B cell (primary cell): ENCODE measurements around the gene XIRP2. TPM values are rescaled to one million over a fixed set of nuclear protein-coding genes. Genes with fewer than 3 reads are reported as not detected.

ENCODE experiments used
- ATAC-seq: fragments of 200-7000 bp; cut with Tn5 transposase; one replicate; pipeline ENCODE4 v1.10.0; 2021; ENCODE audit warnings: low read depth, mild to moderate bottlenecking, moderate number of reproducible peaks, moderate library complexity
- CTCF ChIA-PET: fragments of 350-600 bp; sonication (Branson Sonifier 250); formaldehyde crosslinking; loops from one replicate; lab custom pipeline; 2021; ENCODE audit warnings: antibody characterized with exemption, inconsistent platforms; lab: Charles Lee
- POLR2A ChIA-PET: fragments of 350-600 bp; sonication (Branson Sonifier 250); formaldehyde crosslinking; loops from one replicate; lab custom pipeline; 2021; ENCODE audit warnings: antibody characterized with exemption; lab: Charles Lee
- DNase-seq: peaks from one replicate; pipeline ENCODE4 v3.0.0; 2013
- H2AFZ ChIP-seq: 2 replicates; pipeline ENCODE4 v1.6.1; 2012; ENCODE audit warnings: mild to moderate bottlenecking, low read depth, low read length; ENCODE audit not compliant: insufficient read depth, poor library complexity, severe bottlenecking
- H3K27ac ChIP-seq, 2 donors: 1 replicate in 1 of 2; 2 replicates in 1 of 2; pipeline ENCODE4 v1.5.1; 2012 to 2013; ENCODE audit warnings: low read length in 2 of 2, mild to moderate bottlenecking in 2 of 2, moderate library complexity in 1 of 2
- H3K27me3 ChIP-seq, 4 experiments: fragments of 200-600 bp in 1 of 4; sonication (generic) in 1 of 4; replicated peaks in 1 of 4; 1 replicate in 2 of 4; 2 replicates in 2 of 4; pipeline versions ENCODE4 v1.6.1 to v1.7.0; 2013 to 2016; ENCODE audit warnings: low read length in 3 of 4, mild to moderate bottlenecking in 2 of 4, mixed read lengths in 1 of 4, moderate library complexity in 1 of 4; ENCODE audit not compliant: insufficient read depth in 4 of 4, control insufficient read depth in 3 of 4; ENCODE audit errors: control extremely low read depth in 1 of 4
- H3K36me3 ChIP-seq, 2 experiments: replicated peaks in 1 of 2; 1 replicate in 1 of 2; 2 replicates in 1 of 2; pipeline versions ENCODE4 v1.6.1 to v1.7.1; 2013; ENCODE audit warnings: low read length in 1 of 2; ENCODE audit not compliant: insufficient read depth in 2 of 2, control insufficient read depth in 1 of 2; ENCODE audit errors: control extremely low read depth in 1 of 2, extremely low read depth in 1 of 2
- H3K4me1 ChIP-seq, 2 donors: fragments of 200-600 bp in 1 of 2; sonication (generic) in 1 of 2; 1 replicate in 1 of 2; 2 replicates in 1 of 2; pipeline versions ENCODE4 v1.5.1 to v1.6.1; 2013 to 2017; ENCODE audit warnings: low read length in 2 of 2; ENCODE audit not compliant: control insufficient read depth in 2 of 2, insufficient read depth in 2 of 2
- H3K4me2 ChIP-seq: replicated peaks from 2 replicates; pipeline ENCODE3; 2012; ENCODE audit warnings: mild to moderate bottlenecking, low read depth, low read length; ENCODE audit not compliant: poor library complexity, severe bottlenecking
- H3K4me3 ChIP-seq, 5 experiments: fragments of 200-600 bp in 1 of 5; sonication (generic) in 1 of 5; 1 replicate in 3 of 5; 2 replicates in 2 of 5; pipeline versions ENCODE4 v1.5.1 to v1.7.0; 2011 to 2016; ENCODE audit warnings: low read length in 4 of 5, mild to moderate bottlenecking in 4 of 5, low read depth in 2 of 5, control low read depth in 1 of 5, moderate library complexity in 1 of 5; ENCODE audit not compliant: insufficient read depth in 1 of 5; ENCODE audit errors: control extremely low read depth in 1 of 5, extremely low read depth in 1 of 5
- H3K79me2 ChIP-seq: fragments of 200-600 bp; sonication (generic); one replicate; pipeline ENCODE4 v1.6.0; 2016; ENCODE audit warnings: low read length; ENCODE audit not compliant: control insufficient read depth, insufficient read depth
- H3K9ac ChIP-seq: fragments of 200-600 bp; sonication (generic); 2 replicates; pipeline ENCODE4 v1.6.1; 2017; ENCODE audit warnings: mild to moderate bottlenecking, low read length, moderate library complexity
- H3K9me3 ChIP-seq, 3 donors: one replicate each; pipeline versions ENCODE4 v1.6.1 to v1.7.1; 2013; ENCODE audit warnings: low read length in 2 of 3; ENCODE audit not compliant: control insufficient read depth in 2 of 3, insufficient read depth in 1 of 3; ENCODE audit errors: control extremely low read depth in 1 of 3
- H4K20me1 ChIP-seq: 2 replicates; pipeline ENCODE4 v1.6.0; 2012; ENCODE audit warnings: mild to moderate bottlenecking, low read length; ENCODE audit not compliant: insufficient read depth, control insufficient read depth, poor library complexity, severe bottlenecking
- H3K27ac Mint-ChIP-seq: one replicate; pipeline ENCODE4 v1.8.0; 2021; ENCODE audit warnings: mixed read lengths
- H3K27me3 Mint-ChIP-seq: one replicate; pipeline ENCODE4 v1.8.0; 2021; ENCODE audit warnings: mixed read lengths
- H3K4me1 Mint-ChIP-seq: one replicate; pipeline ENCODE4 v1.8.0; 2021; ENCODE audit warnings: mixed read lengths
- H3K4me3 Mint-ChIP-seq: one replicate; pipeline ENCODE4 v1.8.0; 2021; ENCODE audit warnings: mixed read lengths
- H3K9me3 Mint-ChIP-seq: one replicate; pipeline ENCODE4 v1.8.0; 2022; ENCODE audit warnings: mixed read lengths; ENCODE audit not compliant: insufficient read depth
- EZH2 ChIP-seq: IDR thresholded peaks from 2 replicates; pipeline ENCODE4 v1.6.1; 2012; ENCODE audit warnings: borderline replicate concordance, low read depth, mild to moderate bottlenecking, moderate library complexity, low read length; ENCODE audit not compliant: insufficient read depth, poor library complexity, severe bottlenecking
- WGBS: methylation state at CpG from one replicate; pipeline ENCODE4 v1.1.5; 2013; ENCODE audit warnings: missing lambda C conversion rate; ENCODE audit not compliant: insufficient coverage; 5-methylcytosine and 5-hydroxymethylcytosine counted together
- intact Hi-C: fragments of 100-400 bp; cut with micrococcal nuclease; formaldehyde crosslinking; loops from one replicate; pipeline ENCODE4 v1.10.0; 2022
- polyA plus RNA-seq: library from polyadenylated mRNA; depleted of rRNA; stranded (reverse); fragments of >200 nt; gene quantifications from 2 replicates; pipeline ENCODE4 v1.2.3, GENCODE V29; 2012
- total RNA-seq, 2 donors: library from RNA; stranded (reverse); fragments of 120-200 nt in 1 of 2; gene quantifications; 1 replicate in 1 of 2; 2 replicates in 1 of 2; pipeline versions ENCODE4 v1.2.3 to v1.2.4, GENCODE V29; 2013 to 2022
- TF ChIP-seq, protein P1 (sequence below): fragments of 200-600 bp; IDR thresholded peaks from one replicate; pipeline ENCODE4 v1.8.0; 2022; ENCODE audit warnings: antibody characterized with exemption, mild to moderate bottlenecking

Gene XIRP2
- total and polyA plus RNA-seq, 2 donors (not counting 1 experiment from before 2014, with no cell fraction given): not detected

GRCh38 chr2:167279810-167280209, 391.5 kb downstream of the XIRP2 start:
- Histone ChIP-seq H3K79me2 (no peaks in the 10 kb centered on the region), H3K9me3 (peaks cover 0 to 2% (median 0%) of the 10 kb centered on the region in 3 donors), H3K27me3 (no peaks in the 10 kb centered on the region), H3K4me1 (no peaks in the 10 kb centered on the region), H3K9ac (no peak overlapping the region), H3K4me2 (no peak overlapping the region), H2AFZ (no peak overlapping the region), H3K36me3 (no peaks in the 10 kb centered on the region), H4K20me1 (no peaks in the 10 kb centered on the region), H3K27ac (no peak overlapping the region), H3K4me3 (no peak overlapping the region)
- Mint-ChIP-seq H3K27me3 (peaks cover 4% of the 10 kb centered on the region), H3K4me1 (no peaks in the 10 kb centered on the region), H3K9me3 (no peaks in the 10 kb centered on the region), H3K27ac (no peak overlapping the region), H3K4me3 (no peak overlapping the region)
- ChIA-PET CTCF (no interaction called here), POLR2A (no interaction called here)
- WGBS: 86% methylated on average over 5 of the region's 5 CpGs
- ATAC-seq: no peak
- DNase-seq: no peak
- intact Hi-C loops: no loop called here
- TF ChIP-seq, protein P1, sequence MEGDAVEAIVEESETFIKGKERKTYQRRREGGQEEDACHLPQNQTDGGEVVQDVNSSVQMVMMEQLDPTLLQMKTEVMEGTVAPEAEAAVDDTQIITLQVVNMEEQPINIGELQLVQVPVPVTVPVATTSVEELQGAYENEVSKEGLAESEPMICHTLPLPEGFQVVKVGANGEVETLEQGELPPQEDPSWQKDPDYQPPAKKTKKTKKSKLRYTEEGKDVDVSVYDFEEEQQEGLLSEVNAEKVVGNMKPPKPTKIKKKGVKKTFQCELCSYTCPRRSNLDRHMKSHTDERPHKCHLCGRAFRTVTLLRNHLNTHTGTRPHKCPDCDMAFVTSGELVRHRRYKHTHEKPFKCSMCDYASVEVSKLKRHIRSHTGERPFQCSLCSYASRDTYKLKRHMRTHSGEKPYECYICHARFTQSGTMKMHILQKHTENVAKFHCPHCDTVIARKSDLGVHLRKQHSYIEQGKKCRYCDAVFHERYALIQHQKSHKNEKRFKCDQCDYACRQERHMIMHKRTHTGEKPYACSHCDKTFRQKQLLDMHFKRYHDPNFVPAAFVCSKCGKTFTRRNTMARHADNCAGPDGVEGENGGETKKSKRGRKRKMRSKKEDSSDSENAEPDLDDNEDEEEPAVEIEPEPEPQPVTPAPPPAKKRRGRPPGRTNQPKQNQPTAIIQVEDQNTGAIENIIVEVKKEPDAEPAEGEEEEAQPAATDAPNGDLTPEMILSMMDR: no peak

DNA sequence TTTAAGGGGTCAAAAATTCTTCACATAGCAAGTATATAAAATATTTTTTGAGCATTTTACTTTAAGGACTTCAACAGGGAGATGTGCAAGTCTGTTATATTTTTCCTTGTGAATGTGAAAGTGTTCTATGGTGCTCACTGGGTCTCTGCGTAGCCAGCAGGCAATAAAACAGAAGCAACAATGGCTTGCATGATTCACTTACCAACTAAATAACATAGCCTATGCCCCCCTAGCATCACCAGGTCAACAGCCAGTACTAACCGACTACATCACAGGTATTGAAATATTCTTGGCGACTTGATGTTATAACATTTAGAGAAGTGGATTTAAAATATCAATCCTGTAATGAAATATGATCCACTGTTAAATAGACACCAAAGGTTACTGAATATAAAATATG, 398.9 kb downstream of the XIRP2 start:
- CTCF ChIA-PET: no interaction called here
- no peaks in the 10 kb centered on the region for H3K79me2 ChIP-seq
- no peaks in the 10 kb centered on the region for H3K4me1 ChIP-seq
- Mint-ChIP-seq H3K4me3 (no peak overlapping the region), H3K27ac (no peak overlapping the region), H3K9me3 (no peaks in the 10 kb centered on the region), H3K27me3 (peaks cover 28% of the 10 kb centered on the region), H3K4me1 (peaks cover 4% of the 10 kb centered on the region)
- H3K9me3 ChIP-seq: no peaks in the 10 kb centered on the region
- no peaks in the 10 kb centered on the region for H4K20me1 ChIP-seq
- peaks cover 0 to 7% (median under 1%) of the 10 kb centered on the region in 4 experiments for H3K27me3 ChIP-seq
- H3K9ac ChIP-seq: no peak overlapping the region
- no peak overlapping the region for H3K4me2 ChIP-seq
- no CpG with 5 or more reads among the region's 3 CpGs for WGBS
- H3K27ac ChIP-seq: no peak overlapping the region
- POLR2A ChIA-PET: no interaction called here
- H3K4me3 ChIP-seq: no peak overlapping the region
- ATAC-seq (no peak), DNase-seq (no peak)
- TF ChIP-seq EZH2: no peak
- TF ChIP-seq, protein P1: no peak
- H2AFZ ChIP-seq: no peak overlapping the region
- intact Hi-C loops: no loop called here
- H3K36me3 ChIP-seq: no peaks in the 10 kb centered on the region
